HCT116 (cell line): Measurements from ENCODE around the gene ALDH1A1. TPM values are rescaled to one million over a fixed set of nuclear protein-coding genes. Genes with fewer than 3 reads are reported as not detected.

Experiments
- ATAC-seq: fragments of 200-7000 bp; cut with Tn5 transposase; 2 replicates; pipeline ENCODE4 v1.9.1; 2020; ENCODE audit warnings: mild to moderate bottlenecking, moderate library complexity
- BruUV-seq: library from RNA; stranded (reverse); fragments of 400-500 nt; replicated peaks from 2 replicates; lab custom pipeline; 2021; lab: Mats Ljungman, UMichigan
- CTCF ChIA-PET: fragments of 300-600 bp; sonication (Branson Sonifier 250); formaldehyde crosslinking; loops from one replicate; lab custom pipeline; 2021; ENCODE audit warnings: antibody characterized with exemption; lab: Charles Lee
- POLR2A ChIA-PET: fragments of 300-600, 350-600 bp; sonication (Branson Sonifier 250); formaldehyde crosslinking; loops from one replicate; lab custom pipeline; 2021; ENCODE audit warnings: antibody characterized with exemption; lab: Charles Lee
- RAD21 ChIA-PET, 2 experiments: fragments of 300-600 bp; sonication (Branson Sonifier 250); formaldehyde crosslinking; loops; one replicate each; lab custom pipeline; 2023; ENCODE audit warnings: low total read pairs in 2 of 2; ENCODE audit not compliant: uncharacterized antibody in 2 of 2, unreplicated experiment in 2 of 2, low non-redundant PET in 1 of 2; lab: Charles Lee
- DNase-seq: peaks from one replicate; pipeline ENCODE4 v3.0.0-alpha.2; 2010; ENCODE audit warnings: low read depth, low spot score
- H2AFZ ChIP-seq: fragments of 200-600 bp; shearing (Covaris generic), sonication (generic); 2 replicates; pipeline ENCODE4 v1.6.1; 2017; ENCODE audit warnings: low read depth, mixed run types, mixed read lengths, antibody characterized with exemption, low read length; ENCODE audit not compliant: poor library complexity, severe bottlenecking
- H3K27ac ChIP-seq: 2 replicates; pipeline ENCODE4 v1.5.1; 2012; ENCODE audit warnings: low read depth, low read length
- H3K27me3 ChIP-seq: fragments of 200-600 bp; sonication (generic); 2 replicates; pipeline ENCODE4 v1.6.1; 2016; ENCODE audit warnings: mixed run types, low read length, mixed read lengths; ENCODE audit not compliant: insufficient read depth
- H3K36me3 ChIP-seq, 2 experiments: fragments of 200-500 bp in 1 of 2; fragments of 200-600 bp in 1 of 2; sonication (Bioruptor generic) in 1 of 2; sonication (generic) in 1 of 2; 2 replicates each; pipeline versions ENCODE4 v1.5.1 to v1.6.1; 2014 to 2016; ENCODE audit warnings: low read length in 2 of 2, inconsistent platforms in 1 of 2, mixed read lengths in 1 of 2, mixed run types in 1 of 2; ENCODE audit not compliant: insufficient read depth in 2 of 2, control insufficient read depth in 1 of 2
- H3K4me1 ChIP-seq, 2 experiments: fragments of 200-600 bp in 1 of 2; sonication (generic) in 1 of 2; 2 replicates each; pipeline versions ENCODE4 v1.5.1 to v1.6.1; 2012 to 2017; ENCODE audit warnings: low read length in 2 of 2, inconsistent platforms in 1 of 2, mild to moderate bottlenecking in 1 of 2, mixed read lengths in 1 of 2, mixed run types in 1 of 2, moderate library complexity in 1 of 2; ENCODE audit not compliant: insufficient read depth in 2 of 2, control insufficient read depth in 1 of 2
- H3K4me2 ChIP-seq: fragments of 200-600 bp; sonication (generic); 2 replicates; pipeline ENCODE4 v1.6.1; 2017; ENCODE audit warnings: mixed run types, low read length, mixed read lengths
- H3K4me3 ChIP-seq, 2 experiments: fragments of 200-600 bp in 1 of 2; sonication (generic) in 1 of 2; replicated peaks in 1 of 2; 2 replicates each; pipeline ENCODE4 v1.5.1; 2011 to 2016; ENCODE audit warnings: low read length in 2 of 2, control low read depth in 1 of 2, low read depth in 1 of 2, mild to moderate bottlenecking in 1 of 2, mixed read lengths in 1 of 2, mixed run types in 1 of 2
- H3K79me2 ChIP-seq: fragments of 200-600 bp; sonication (generic); 2 replicates; pipeline ENCODE4 v1.6.1; 2017; ENCODE audit warnings: mild to moderate bottlenecking, mixed run types, low read length, moderate library complexity, mixed read lengths; ENCODE audit not compliant: insufficient read depth
- H3K9ac ChIP-seq: fragments of 200-600 bp; sonication (generic); 2 replicates; pipeline ENCODE4 v1.6.1; 2016; ENCODE audit warnings: low read length, mixed read lengths
- H3K9me2 ChIP-seq: fragments of 200-600 bp; sonication (generic), shearing (Covaris generic); 2 replicates; pipeline ENCODE4 v1.6.1; 2017; ENCODE audit warnings: mixed run types, mild to moderate bottlenecking, moderate library complexity; ENCODE audit not compliant: insufficient read depth
- H3K9me3 ChIP-seq, 2 experiments: fragments of 200-500 bp in 1 of 2; fragments of 200-600 bp in 1 of 2; sonication (Bioruptor generic) in 1 of 2; sonication (generic) in 1 of 2; 2 replicates each; pipeline ENCODE4 v1.6.1; 2014 to 2017; ENCODE audit warnings: low read length in 2 of 2, mixed read lengths in 2 of 2, inconsistent platforms in 1 of 2, low read depth in 1 of 2, mild to moderate bottlenecking in 1 of 2, mixed run types in 1 of 2, moderate library complexity in 1 of 2; ENCODE audit not compliant: control insufficient read depth in 1 of 2, insufficient read depth in 1 of 2
- H4K20me1 ChIP-seq: fragments of 200-600 bp; sonication (generic), shearing (Covaris generic); 2 replicates; pipeline ENCODE4 v1.6.1; 2017; ENCODE audit warnings: mixed run types, mild to moderate bottlenecking, moderate library complexity; ENCODE audit not compliant: insufficient read depth
- CBX3 ChIP-seq: IDR thresholded peaks from 2 replicates; pipeline ENCODE4 v1.6.1; 2012; ENCODE audit warnings: low read depth
- EZH2 ChIP-seq: fragments of 200-600 bp; sonication (generic); IDR thresholded peaks from 2 replicates; pipeline ENCODE4 v1.6.1; 2017; ENCODE audit warnings: antibody characterized with exemption, mixed run types
- EZH2phosphoT487 ChIP-seq: fragments of 200-600 bp; IDR thresholded peaks from 2 replicates; pipeline ENCODE4 v1.6.1; 2018; ENCODE audit warnings: antibody characterized with exemption, borderline replicate concordance
- FOSL1 ChIP-seq: IDR thresholded peaks from 2 replicates; pipeline ENCODE4 v1.6.1; 2012; ENCODE audit warnings: low read depth
- JUND ChIP-seq: IDR thresholded peaks from 2 replicates; pipeline ENCODE4 v1.6.1; 2012
- POLR2A ChIP-seq: IDR thresholded peaks from 2 replicates; pipeline ENCODE4 v1.7.0; 2011; ENCODE audit warnings: borderline replicate concordance; ENCODE audit not compliant: insufficient read depth, insufficient read length; ENCODE audit errors: extremely low read depth
- POLR2AphosphoS5 ChIP-seq: IDR thresholded peaks from 2 replicates; pipeline ENCODE4 v1.6.1; 2011; ENCODE audit warnings: mild to moderate bottlenecking, low read depth, low read length, moderate library complexity
- RAD21 ChIP-seq: IDR thresholded peaks from 2 replicates; pipeline ENCODE4 v1.6.1; 2012; ENCODE audit warnings: low read depth, mild to moderate bottlenecking
- SIN3A ChIP-seq: IDR thresholded peaks from 2 replicates; pipeline ENCODE4 v1.6.1; 2012; ENCODE audit warnings: low read depth
- SRF ChIP-seq: IDR thresholded peaks from 2 replicates; pipeline ENCODE4 v1.6.1; 2012; ENCODE audit warnings: low read depth
- TCF7L2 ChIP-seq: IDR thresholded peaks from 2 replicates; pipeline ENCODE4 v1.7.0; 2011; ENCODE audit warnings: borderline replicate concordance, inconsistent platforms; ENCODE audit not compliant: insufficient read depth, insufficient read length; ENCODE audit errors: extremely low read depth
- ZNF274 ChIP-seq: fragments of 200-500 bp; sonication (Bioruptor generic); IDR thresholded peaks from 2 replicates; pipeline ENCODE4 v1.6.1; 2014; ENCODE audit warnings: mild to moderate bottlenecking, low read depth, low read length, inconsistent platforms
- intact Hi-C: fragments of 100-400 bp; cut with micrococcal nuclease; formaldehyde crosslinking; loops from 2 replicates; pipeline ENCODE4 v1.10.0; 2022
- total RNA-seq: library from RNA; stranded (reverse); gene quantifications from one replicate; pipeline ENCODE4 v1.2.1, GENCODE V29; 2021; ENCODE audit not compliant: unreplicated experiment
- TF ChIP-seq, protein P1 (sequence below): IDR thresholded peaks from 2 replicates; pipeline ENCODE4 v1.6.1; 2012; ENCODE audit warnings: low read depth
- TF ChIP-seq, protein P2 (sequence below): IDR thresholded peaks from 2 replicates; pipeline ENCODE4 v1.6.1; 2011; ENCODE audit warnings: mild to moderate bottlenecking, low read length, moderate library complexity; ENCODE audit not compliant: insufficient replicate concordance; ENCODE audit errors: extremely low read depth
- TF ChIP-seq, protein P3 (sequence below), 3 experiments: fragments of 200-600 bp in 1 of 3; sonication (generic) in 1 of 3; IDR thresholded peaks in 2 of 3; conservative IDR thresholded peaks in 1 of 3; 2 replicates each; pipeline ENCODE4 v1.5.1; 2012 to 2017; ENCODE audit warnings: low read depth in 2 of 3, low read length in 2 of 3, antibody characterized with exemption in 1 of 3, borderline replicate concordance in 1 of 3, control low read depth in 1 of 3, mild to moderate bottlenecking in 1 of 3, mixed read lengths in 1 of 3, mixed run types in 1 of 3, moderate library complexity in 1 of 3; ENCODE audit not compliant: insufficient read depth in 1 of 3

The ALDH1A1 gene
- total RNA-seq, 1 experiment from 2014 or later, result 0.44 TPM

DNA sequence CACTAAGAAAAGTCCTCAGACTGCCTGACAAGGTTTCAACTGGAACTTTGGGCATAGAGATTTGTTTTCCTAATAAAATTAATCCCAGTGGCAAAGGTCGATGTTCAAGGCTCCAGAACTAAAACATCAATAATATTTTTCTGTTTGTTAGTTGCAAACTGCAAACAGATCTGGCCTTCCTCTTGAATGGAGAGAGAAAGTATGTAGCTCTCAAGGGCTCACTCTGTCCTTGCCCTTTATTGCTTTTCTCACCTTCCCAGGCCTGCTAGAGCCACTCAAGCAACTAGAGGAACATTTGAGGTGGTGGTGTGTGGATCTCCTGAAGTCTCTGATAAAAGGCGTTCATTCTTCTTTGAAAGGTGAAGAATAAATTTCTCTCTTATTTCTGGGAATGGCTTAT lies 16.6 kb downstream of the ALDH1A1 start:
- ATAC-seq, result no peak
- CTCF ChIA-PET, result no interaction called here

DNA sequence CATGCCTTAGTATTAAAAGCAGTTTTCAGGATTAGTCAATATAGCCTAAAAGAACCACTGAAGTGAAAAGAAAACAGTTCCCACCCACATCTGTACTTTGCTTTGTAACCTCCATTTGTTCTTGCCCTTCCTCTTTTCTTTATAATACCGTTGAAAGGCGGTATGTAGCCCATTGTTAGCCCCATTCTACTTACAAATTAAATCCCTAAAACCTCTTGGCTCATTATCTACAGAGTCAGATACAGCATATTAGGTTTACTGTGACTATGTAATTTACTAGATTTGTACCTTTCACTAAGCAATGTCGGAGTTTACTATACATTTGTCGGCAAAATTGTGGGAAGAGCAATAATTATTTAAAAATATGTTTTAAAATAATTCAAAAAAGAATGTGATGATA lies 17.3 kb downstream of the ALDH1A1 start:
- no peaks in the 10 kb centered on the region for H3K9me3 ChIP-seq
- ChIA-PET POLR2A (no interaction called here), RAD21 (no interaction called here), CTCF (no interaction called here)
- no peak overlapping the region for H3K27ac ChIP-seq
- no peaks in the 10 kb centered on the region for H3K36me3 ChIP-seq
- no peak overlapping the region for H3K4me2 ChIP-seq
- H3K27me3 ChIP-seq, result no peaks in the 10 kb centered on the region
- ATAC-seq (no peak), DNase-seq (no peak)
- H4K20me1 ChIP-seq, result no peaks in the 10 kb centered on the region
- no peak overlapping the region for H3K4me3 ChIP-seq
- H3K79me2 ChIP-seq, result no peaks in the 10 kb centered on the region
- BruUV-seq, result no TSS peak
- intact Hi-C loops, result no loop called here
- H3K9me2 ChIP-seq, result no peaks in the 10 kb centered on the region
- H2AFZ ChIP-seq, result no peak overlapping the region
- H3K4me1 ChIP-seq, result no peaks in the 10 kb centered on the region
- no peak overlapping the region for H3K9ac ChIP-seq
- TF ChIP-seq RAD21 (no peak), SIN3A (no peak), ZNF274 (no peak), TCF7L2 (no peak), CBX3 (no peak), EZH2 (no peak), POLR2AphosphoS5 (no peak), POLR2A (no peak), SRF (no peak), FOSL1 (no peak)
- TF ChIP-seq, protein P1, sequence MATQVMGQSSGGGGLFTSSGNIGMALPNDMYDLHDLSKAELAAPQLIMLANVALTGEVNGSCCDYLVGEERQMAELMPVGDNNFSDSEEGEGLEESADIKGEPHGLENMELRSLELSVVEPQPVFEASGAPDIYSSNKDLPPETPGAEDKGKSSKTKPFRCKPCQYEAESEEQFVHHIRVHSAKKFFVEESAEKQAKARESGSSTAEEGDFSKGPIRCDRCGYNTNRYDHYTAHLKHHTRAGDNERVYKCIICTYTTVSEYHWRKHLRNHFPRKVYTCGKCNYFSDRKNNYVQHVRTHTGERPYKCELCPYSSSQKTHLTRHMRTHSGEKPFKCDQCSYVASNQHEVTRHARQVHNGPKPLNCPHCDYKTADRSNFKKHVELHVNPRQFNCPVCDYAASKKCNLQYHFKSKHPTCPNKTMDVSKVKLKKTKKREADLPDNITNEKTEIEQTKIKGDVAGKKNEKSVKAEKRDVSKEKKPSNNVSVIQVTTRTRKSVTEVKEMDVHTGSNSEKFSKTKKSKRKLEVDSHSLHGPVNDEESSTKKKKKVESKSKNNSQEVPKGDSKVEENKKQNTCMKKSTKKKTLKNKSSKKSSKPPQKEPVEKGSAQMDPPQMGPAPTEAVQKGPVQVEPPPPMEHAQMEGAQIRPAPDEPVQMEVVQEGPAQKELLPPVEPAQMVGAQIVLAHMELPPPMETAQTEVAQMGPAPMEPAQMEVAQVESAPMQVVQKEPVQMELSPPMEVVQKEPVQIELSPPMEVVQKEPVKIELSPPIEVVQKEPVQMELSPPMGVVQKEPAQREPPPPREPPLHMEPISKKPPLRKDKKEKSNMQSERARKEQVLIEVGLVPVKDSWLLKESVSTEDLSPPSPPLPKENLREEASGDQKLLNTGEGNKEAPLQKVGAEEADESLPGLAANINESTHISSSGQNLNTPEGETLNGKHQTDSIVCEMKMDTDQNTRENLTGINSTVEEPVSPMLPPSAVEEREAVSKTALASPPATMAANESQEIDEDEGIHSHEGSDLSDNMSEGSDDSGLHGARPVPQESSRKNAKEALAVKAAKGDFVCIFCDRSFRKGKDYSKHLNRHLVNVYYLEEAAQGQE, result no peak
- TF ChIP-seq, protein P2, sequence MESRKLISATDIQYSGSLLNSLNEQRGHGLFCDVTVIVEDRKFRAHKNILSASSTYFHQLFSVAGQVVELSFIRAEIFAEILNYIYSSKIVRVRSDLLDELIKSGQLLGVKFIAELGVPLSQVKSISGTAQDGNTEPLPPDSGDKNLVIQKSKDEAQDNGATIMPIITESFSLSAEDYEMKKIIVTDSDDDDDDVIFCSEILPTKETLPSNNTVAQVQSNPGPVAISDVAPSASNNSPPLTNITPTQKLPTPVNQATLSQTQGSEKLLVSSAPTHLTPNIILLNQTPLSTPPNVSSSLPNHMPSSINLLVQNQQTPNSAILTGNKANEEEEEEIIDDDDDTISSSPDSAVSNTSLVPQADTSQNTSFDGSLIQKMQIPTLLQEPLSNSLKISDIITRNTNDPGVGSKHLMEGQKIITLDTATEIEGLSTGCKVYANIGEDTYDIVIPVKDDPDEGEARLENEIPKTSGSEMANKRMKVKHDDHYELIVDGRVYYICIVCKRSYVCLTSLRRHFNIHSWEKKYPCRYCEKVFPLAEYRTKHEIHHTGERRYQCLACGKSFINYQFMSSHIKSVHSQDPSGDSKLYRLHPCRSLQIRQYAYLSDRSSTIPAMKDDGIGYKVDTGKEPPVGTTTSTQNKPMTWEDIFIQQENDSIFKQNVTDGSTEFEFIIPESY, result no peak
- TF ChIP-seq, protein P3, sequence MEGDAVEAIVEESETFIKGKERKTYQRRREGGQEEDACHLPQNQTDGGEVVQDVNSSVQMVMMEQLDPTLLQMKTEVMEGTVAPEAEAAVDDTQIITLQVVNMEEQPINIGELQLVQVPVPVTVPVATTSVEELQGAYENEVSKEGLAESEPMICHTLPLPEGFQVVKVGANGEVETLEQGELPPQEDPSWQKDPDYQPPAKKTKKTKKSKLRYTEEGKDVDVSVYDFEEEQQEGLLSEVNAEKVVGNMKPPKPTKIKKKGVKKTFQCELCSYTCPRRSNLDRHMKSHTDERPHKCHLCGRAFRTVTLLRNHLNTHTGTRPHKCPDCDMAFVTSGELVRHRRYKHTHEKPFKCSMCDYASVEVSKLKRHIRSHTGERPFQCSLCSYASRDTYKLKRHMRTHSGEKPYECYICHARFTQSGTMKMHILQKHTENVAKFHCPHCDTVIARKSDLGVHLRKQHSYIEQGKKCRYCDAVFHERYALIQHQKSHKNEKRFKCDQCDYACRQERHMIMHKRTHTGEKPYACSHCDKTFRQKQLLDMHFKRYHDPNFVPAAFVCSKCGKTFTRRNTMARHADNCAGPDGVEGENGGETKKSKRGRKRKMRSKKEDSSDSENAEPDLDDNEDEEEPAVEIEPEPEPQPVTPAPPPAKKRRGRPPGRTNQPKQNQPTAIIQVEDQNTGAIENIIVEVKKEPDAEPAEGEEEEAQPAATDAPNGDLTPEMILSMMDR (IDR thresholded peaks at IDR 0.05 in 2 of 3, conservative IDR thresholded peaks at IDR 0.05 in 1 of 3; ENCODE audit: borderline replicate concordance in 1 of 3, insufficient read depth in 1 of 3, low read depth in 2 of 3, low read length in 2 of 3), result no peak

More for the DNA sequence above, 16.6 kb downstream of the ALDH1A1 start:
- no TSS peak for BruUV-seq
- Histone ChIP-seq H3K27me3 (no peaks in the 10 kb centered on the region; the same call in 1 of the 2 replicates), H3K36me3 (no peaks in the 10 kb centered on the region), H3K9me3 (no peaks in the 10 kb centered on the region), H4K20me1 (no peaks in the 10 kb centered on the region), H3K79me2 (no peaks in the 10 kb centered on the region), H3K27ac (no peak overlapping the region), H3K4me3 (no peak overlapping the region), H3K4me1 (no peaks in the 10 kb centered on the region), H3K9me2 (no peaks in the 10 kb centered on the region), H3K4me2 (no peak overlapping the region), H3K9ac (no peak overlapping the region)
- ChIA-PET RAD21 (no interaction called here), POLR2A (no interaction called here)
- DNase-seq, result no peak
- intact Hi-C loops, result no loop called here
- TF ChIP-seq EZH2phosphoT487 (no peak), JUND (no peak)
- TF ChIP-seq, all 23 proteins: peak for 0
- no peak overlapping the region for H2AFZ ChIP-seq
